Thoracic aorta (tissue), 2 donors: ENCODE results near the gene PSMD9. TPM values are rescaled to one million over a fixed set of nuclear protein-coding genes. Genes with fewer than 3 reads are reported as not detected.
"Not testable (repeated sequence)": the region's sequence is repeated elsewhere in the genome, so short reads cannot be mapped to it uniquely, and the experiment has no call there.

Experiments used
- ATAC-seq: fragments of 150-250 bp; one replicate; pipeline ENCODE4 v1.8.0; 2017; ENCODE audit warnings: low read depth; ENCODE audit not compliant: insufficient number of reproducible peaks, low FRiP score
- DNase-seq: peaks from one replicate; pipeline ENCODE4 v3.0.0-alpha.2; 2020; ENCODE audit warnings: low spot score
- H3K27ac ChIP-seq, 2 donors: fragments of 200-600 bp; sonication (generic); 1 replicate in 1 of 2; 2 replicates in 1 of 2; pipeline ENCODE4 v1.5.1; 2016; ENCODE audit warnings: mild to moderate bottlenecking in 2 of 2, moderate library complexity in 2 of 2
- H3K27me3 ChIP-seq: fragments of 200-600 bp; sonication (generic); replicated peaks from 2 replicates; pipeline ENCODE4 v1.6.0; 2016; ENCODE audit warnings: mild to moderate bottlenecking; ENCODE audit not compliant: insufficient read depth
- H3K36me3 ChIP-seq: fragments of 200-600 bp; sonication (generic); one replicate; pipeline ENCODE4 v1.5.1; 2016
- H3K4me1 ChIP-seq, 2 donors: fragments of 200-600 bp; sonication (generic); 1 replicate in 1 of 2; 2 replicates in 1 of 2; pipeline versions ENCODE4 v1.5.1 to v1.6.0; 2016; ENCODE audit warnings: low read depth in 2 of 2, mild to moderate bottlenecking in 1 of 2; ENCODE audit not compliant: control insufficient read depth in 1 of 2
- H3K4me3 ChIP-seq: fragments of 200-600 bp; sonication (generic); 2 replicates; pipeline ENCODE4 v1.5.1; 2016; ENCODE audit warnings: mild to moderate bottlenecking
- H3K9me3 ChIP-seq: fragments of 200-600 bp; sonication (generic); 2 replicates; pipeline ENCODE4 v1.5.1; 2016
- total RNA-seq, 2 donors: library from RNA; depleted of rRNA; stranded (reverse); fragments of >200 nt; gene quantifications; one replicate each; pipeline versions ENCODE4 v1.1.0 to v1.2.3, GENCODE V29; 2016
- TF ChIP-seq, protein P1 (sequence below): fragments of 200-600 bp; sonication (generic); IDR thresholded peaks from one replicate; pipeline ENCODE4 v1.5.1; 2019; ENCODE audit warnings: antibody characterized with exemption

PSMD9 gene
- total RNA-seq, 2 donors from 2014 or later = 93.4 to 101 TPM

DNA sequence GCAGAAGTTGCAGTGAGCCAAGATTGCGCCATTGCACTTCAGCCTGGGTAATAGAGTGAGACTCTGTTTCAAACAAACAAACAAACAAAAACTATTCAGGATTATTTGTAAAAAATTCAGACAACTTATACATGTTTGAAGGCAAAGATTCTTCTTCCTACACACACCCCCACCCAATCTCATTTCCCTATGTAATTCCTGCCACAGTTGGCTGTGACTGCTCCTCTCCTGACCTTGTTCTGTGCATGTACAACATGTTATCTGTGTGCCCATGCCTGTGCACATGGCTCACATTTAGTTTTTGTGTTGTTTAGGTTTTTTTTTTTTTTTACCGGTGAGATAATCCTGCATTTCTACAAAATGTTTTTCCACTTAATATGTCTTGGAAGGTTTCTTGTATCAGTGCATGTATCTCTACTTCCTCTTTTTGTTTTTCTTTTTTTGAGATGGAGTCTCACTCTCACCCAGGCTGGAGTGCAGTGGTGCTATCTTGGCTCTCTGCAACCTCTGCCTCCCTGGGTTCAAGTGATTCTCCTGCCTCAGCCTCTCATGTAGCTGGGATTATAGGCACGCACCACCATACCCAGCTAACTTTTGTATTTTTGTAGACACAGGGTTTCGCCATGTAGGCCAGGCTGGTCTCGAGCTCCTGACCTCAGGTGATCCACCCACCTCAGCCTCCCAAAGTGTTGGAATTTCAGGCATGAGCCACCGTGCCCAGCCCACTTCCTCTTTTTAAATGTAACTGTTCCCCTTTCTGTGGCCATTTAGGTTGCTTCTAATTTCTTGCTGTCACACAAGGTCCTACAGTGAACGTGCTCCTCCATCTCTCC, 38.5 kb downstream of the PSMD9 start:
- Histone ChIP-seq H3K4me1 (peaks cover 11 to 25% of the 10 kb centered on the region in 2 donors), H3K27me3 (no peaks in the 10 kb centered on the region), H3K27ac (no peak overlapping the region), H3K9me3 (no peaks in the 10 kb centered on the region), H3K36me3 (no peaks in the 10 kb centered on the region), H3K4me3 (no peak overlapping the region)
- ATAC-seq = no peak
- no peak for DNase-seq
- TF ChIP-seq, protein P1, sequence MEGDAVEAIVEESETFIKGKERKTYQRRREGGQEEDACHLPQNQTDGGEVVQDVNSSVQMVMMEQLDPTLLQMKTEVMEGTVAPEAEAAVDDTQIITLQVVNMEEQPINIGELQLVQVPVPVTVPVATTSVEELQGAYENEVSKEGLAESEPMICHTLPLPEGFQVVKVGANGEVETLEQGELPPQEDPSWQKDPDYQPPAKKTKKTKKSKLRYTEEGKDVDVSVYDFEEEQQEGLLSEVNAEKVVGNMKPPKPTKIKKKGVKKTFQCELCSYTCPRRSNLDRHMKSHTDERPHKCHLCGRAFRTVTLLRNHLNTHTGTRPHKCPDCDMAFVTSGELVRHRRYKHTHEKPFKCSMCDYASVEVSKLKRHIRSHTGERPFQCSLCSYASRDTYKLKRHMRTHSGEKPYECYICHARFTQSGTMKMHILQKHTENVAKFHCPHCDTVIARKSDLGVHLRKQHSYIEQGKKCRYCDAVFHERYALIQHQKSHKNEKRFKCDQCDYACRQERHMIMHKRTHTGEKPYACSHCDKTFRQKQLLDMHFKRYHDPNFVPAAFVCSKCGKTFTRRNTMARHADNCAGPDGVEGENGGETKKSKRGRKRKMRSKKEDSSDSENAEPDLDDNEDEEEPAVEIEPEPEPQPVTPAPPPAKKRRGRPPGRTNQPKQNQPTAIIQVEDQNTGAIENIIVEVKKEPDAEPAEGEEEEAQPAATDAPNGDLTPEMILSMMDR = no peak

DNA sequence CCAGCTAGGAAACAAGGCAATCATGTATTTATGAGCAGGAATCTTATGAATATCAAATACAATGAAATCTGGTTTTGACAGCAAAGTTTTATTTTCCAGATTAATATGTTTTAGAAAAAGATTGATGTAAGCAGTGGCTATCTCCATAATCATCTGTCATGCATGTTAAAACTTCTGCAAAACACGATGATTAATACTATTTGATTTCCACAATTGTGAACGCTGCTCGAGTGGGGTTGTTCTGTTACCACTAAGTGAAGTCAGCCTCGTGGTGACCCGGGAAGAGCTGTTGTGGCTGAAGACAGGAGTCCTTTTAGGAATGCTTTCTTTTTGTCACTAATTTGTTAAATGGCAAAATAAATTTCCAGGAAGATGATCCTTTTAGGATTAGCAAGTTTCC, 39.2 kb downstream of the PSMD9 start:
- Histone ChIP-seq H3K36me3 (no peaks in the 10 kb centered on the region), H3K27me3 (no peaks in the 10 kb centered on the region), H3K4me3 (no peak overlapping the region), H3K9me3 (no peaks in the 10 kb centered on the region), H3K4me1 (peaks cover 11 to 25% of the 10 kb centered on the region in 2 donors), H3K27ac (no peak overlapping the region)
- no peak for DNase-seq
- ATAC-seq = no peak
- TF ChIP-seq, protein P1 = no peak

DNA sequence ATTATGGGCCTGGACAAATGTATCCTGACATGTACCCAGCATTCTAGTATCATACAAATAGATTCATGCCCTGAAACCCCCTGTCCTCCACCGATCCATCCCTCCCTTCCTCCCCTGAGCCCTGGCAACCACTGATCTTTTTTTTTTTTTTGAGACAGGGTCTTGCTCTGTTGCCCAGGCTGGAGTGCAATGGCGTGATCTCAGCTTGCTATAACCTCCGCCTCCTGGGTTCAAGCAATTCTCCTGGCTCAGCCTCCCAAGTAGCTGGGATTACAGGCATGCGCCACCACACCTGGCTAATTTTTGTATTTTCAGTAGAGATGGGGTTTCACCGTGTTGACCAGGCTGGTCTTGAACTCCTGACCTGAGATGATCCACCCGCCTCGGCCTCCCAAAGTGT, 41.0 kb downstream of the PSMD9 start:
- DNase-seq, H3K27ac ChIP-seq, H3K36me3 ChIP-seq: not testable (repeated sequence)

DNA sequence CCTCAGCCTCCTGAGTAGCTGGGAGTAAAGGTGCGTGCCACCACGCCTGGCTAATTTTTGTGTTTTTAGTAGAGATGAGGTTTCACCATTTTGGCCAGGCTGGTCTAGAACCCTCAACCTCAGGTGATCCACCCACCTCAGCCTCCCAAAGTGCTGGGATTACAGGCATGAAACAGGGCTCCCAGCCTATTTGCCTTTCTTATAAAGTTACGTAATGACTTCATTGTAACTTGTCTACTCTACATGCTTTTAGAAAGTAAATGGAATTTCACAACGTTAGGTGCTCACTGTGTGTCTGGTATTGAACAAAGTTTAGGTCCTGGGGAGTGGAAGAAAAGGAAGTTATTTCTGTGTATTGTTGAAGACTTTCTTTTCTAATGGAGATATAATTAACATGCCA, 42.3 kb downstream of the PSMD9 start:
- no peak overlapping the region for H3K4me3 ChIP-seq
- TF ChIP-seq, protein P1 = no peak
- no peaks in the 10 kb centered on the region for H3K27me3 ChIP-seq
- H3K4me1 ChIP-seq = no peaks in the 10 kb centered on the region
- H3K36me3 ChIP-seq = no peaks in the 10 kb centered on the region
- ATAC-seq (no peak), DNase-seq (no peak)
- no peak overlapping the region for H3K27ac ChIP-seq
- no peaks in the 10 kb centered on the region for H3K9me3 ChIP-seq

More for the DNA sequence above, 41.0 kb downstream of the PSMD9 start:
- H3K9me3 ChIP-seq, H3K4me3 ChIP-seq, H3K27me3 ChIP-seq, ATAC-seq, H3K4me1 ChIP-seq: not testable (repeated sequence)

DNA sequence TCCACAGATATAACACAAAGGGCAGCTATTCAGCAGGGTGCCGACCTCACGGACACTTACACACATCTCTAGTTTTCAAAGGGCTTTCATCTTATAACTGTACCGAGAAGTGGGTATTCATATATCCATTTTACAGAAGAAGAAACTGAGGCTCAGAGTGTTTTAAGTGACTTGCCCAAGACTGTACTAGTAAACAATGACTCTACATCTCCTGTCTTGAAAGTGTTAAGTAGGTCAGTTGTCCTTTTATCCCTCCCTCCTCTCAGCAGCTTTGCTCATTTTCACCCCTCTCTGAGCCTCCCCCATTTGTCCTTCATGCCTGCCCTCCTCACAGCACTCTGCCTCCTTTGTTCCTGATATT, 43.6 kb downstream of the PSMD9 start:
- Histone ChIP-seq H3K4me3 (no peak overlapping the region), H3K27ac (no peak overlapping the region), H3K27me3 (no peaks in the 10 kb centered on the region), H3K36me3 (no peaks in the 10 kb centered on the region), H3K4me1 (no peaks in the 10 kb centered on the region), H3K9me3 (no peaks in the 10 kb centered on the region)
- TF ChIP-seq, protein P1 = no peak
- DNase-seq = no peak
- ATAC-seq = no peak
